ENCODE measurements around the gene OR7A5.
"Not testable (repeated sequence)": the region's sequence is repeated elsewhere in the genome, so short reads cannot be mapped to it uniquely, and the experiment has no call there.

The OR7A5 gene

GRCh38 chr19:14783410-14783998, 51.5 kb downstream of the OR7A5 start:
- not testable (repeated sequence) for DNase-seq

GRCh38 chr19:14782626-14783409, 52.2 kb downstream of the OR7A5 start:
- no peak for DNase-seq

GRCh38 chr19:14781713-14782536, 53.1 kb downstream of the OR7A5 start:
- DNase-seq, result not testable (repeated sequence)

GRCh38 chr19:14780622-14781225, 54.3 kb downstream of the OR7A5 start:
- not testable (repeated sequence) for DNase-seq

GRCh38 chr19:14779151-14779550, 55.8 kb downstream of the OR7A5 start:
- DNase-seq, result no peak

- DNase-seq, result not testable (repeated sequence)
Measured at GRCh38 chr19:14778110-14778845, 56.7 kb downstream of the OR7A5 start, which contains the start of gene ADGRE2. ADGRE2 (minus strand) TSS chr19:14778560; CDS start chr19:14776756, 1,804 bp downstream.

- not testable (repeated sequence) for DNase-seq
Measured at GRCh38 chr19:14777645-14778044, 57.3 kb downstream of the OR7A5 start.

Measured in AML-193 (cell line).